Dedifferentiated amniotic fluid mesenchymal stem cell (primary cell): ENCODE measurements around the gene ABHD17C.
A peak's percentile ranks its signal among the peaks of the same experiment; 100 is the strongest.
"Not testable (repeated sequence)": the region's sequence is repeated elsewhere in the genome, so short reads cannot be mapped to it uniquely, and the experiment has no call there.

Source experiments
- DNase-seq: peaks from one replicate; pipeline ENCODE4 v3.0.0-alpha.2; 2016; ENCODE audit errors: extremely low spot score

ABHD17C gene

GRCh38 chr15:80730926-80731325 is 35.8 kb downstream of the ABHD17C start:
- no peak for DNase-seq

GRCh38 chr15:80732167-80732566 is 37.1 kb downstream of the ABHD17C start:
- DNase-seq: no peak

GRCh38 chr15:80732818-80733217 is 37.7 kb downstream of the ABHD17C start:
- no peak for DNase-seq

GRCh38 chr15:80733460-80733859 is 38.4 kb downstream of the ABHD17C start:
- no peak for DNase-seq

- no peak for DNase-seq
Observed at GRCh38 chr15:80735344-80735743, 40.2 kb downstream of the ABHD17C start.

GRCh38 chr15:80736560-80736959 is 41.5 kb downstream of the ABHD17C start:
- DNase-seq: no peak

GRCh38 chr15:80739919-80740318 is 44.8 kb downstream of the ABHD17C start:
- DNase-seq: no peak

- DNase-seq: no peak
Observed at GRCh38 chr15:80742081-80742480, 47.0 kb downstream of the ABHD17C start.

- DNase-seq: peak; percentile 39
Observed at GRCh38 chr15:80743189-80743833, 48.2 kb downstream of the ABHD17C start.

- DNase-seq: no peak
Observed at GRCh38 chr15:80744415-80744814, 49.3 kb downstream of the ABHD17C start.

GRCh38 chr15:80744826-80745225 is 49.7 kb downstream of the ABHD17C start:
- peak; percentile 37 for DNase-seq

GRCh38 chr15:80745888-80746287 is 50.8 kb downstream of the ABHD17C start:
- no peak for DNase-seq

GRCh38 chr15:80747317-80748053 is 52.4 kb downstream of the ABHD17C start:
- no peak for DNase-seq

- DNase-seq: no peak
Observed at GRCh38 chr15:80749589-80749988, 54.5 kb downstream of the ABHD17C start.

- no peak for DNase-seq
Observed at GRCh38 chr15:80750575-80750974, 55.5 kb downstream of the ABHD17C start.

- DNase-seq: no peak
Observed at GRCh38 chr15:80752204-80752603, 57.1 kb downstream of the ABHD17C start.

GRCh38 chr15:80753161-80753560 is 58.1 kb downstream of the ABHD17C start:
- DNase-seq: no peak

GRCh38 chr15:80754014-80754413 is 58.9 kb downstream of the ABHD17C start:
- DNase-seq: no peak

- no peak for DNase-seq
Observed at GRCh38 chr15:80755885-80756284, 60.8 kb downstream of the ABHD17C start.

GRCh38 chr15:80758130-80758745 is 63.1 kb downstream of the ABHD17C start:
- no peak for DNase-seq

GRCh38 chr15:80760960-80761359 is 65.8 kb downstream of the ABHD17C start:
- no peak for DNase-seq

- DNase-seq: no peak
Observed at GRCh38 chr15:80761754-80762153, 66.6 kb downstream of the ABHD17C start.

GRCh38 chr15:80763235-80763634 is 68.1 kb downstream of the ABHD17C start:
- not testable (repeated sequence) for DNase-seq
